HCT116 (cell line): ENCODE results near the gene THBD. TPM values are rescaled to one million over a fixed set of nuclear protein-coding genes. Genes with fewer than 3 reads are reported as not detected.

ENCODE experiments used
- total RNA-seq: library from RNA; stranded (reverse); gene quantifications from one replicate; pipeline ENCODE4 v1.2.1, GENCODE V29; 2021; ENCODE audit not compliant: unreplicated experiment

The THBD gene
- total RNA-seq, 1 experiment from 2014 or later: 0.39 TPM

Other genes starting within 250 kb of the THBD start
- gene SSTR4, start 14.4 kb downstream of the THBD start, total RNA-seq: not detected
- 0.07 TPM for gene CD93, start 36.7 kb upstream of the THBD start, total RNA-seq